Pons (tissue), 1 donor: ENCODE results near the gene UPK1A.
A peak's percentile ranks its signal among the peaks of the same experiment; 100 is the strongest.
"Not testable (repeated sequence)": the region's sequence is repeated elsewhere in the genome, so short reads cannot be mapped to it uniquely, and the experiment has no call there.

Source experiments
- DNase-seq: peaks from one replicate; pipeline ENCODE4 v3.0.0-alpha.2; 2016; ENCODE audit warnings: low spot score

UPK1A gene

DNA sequence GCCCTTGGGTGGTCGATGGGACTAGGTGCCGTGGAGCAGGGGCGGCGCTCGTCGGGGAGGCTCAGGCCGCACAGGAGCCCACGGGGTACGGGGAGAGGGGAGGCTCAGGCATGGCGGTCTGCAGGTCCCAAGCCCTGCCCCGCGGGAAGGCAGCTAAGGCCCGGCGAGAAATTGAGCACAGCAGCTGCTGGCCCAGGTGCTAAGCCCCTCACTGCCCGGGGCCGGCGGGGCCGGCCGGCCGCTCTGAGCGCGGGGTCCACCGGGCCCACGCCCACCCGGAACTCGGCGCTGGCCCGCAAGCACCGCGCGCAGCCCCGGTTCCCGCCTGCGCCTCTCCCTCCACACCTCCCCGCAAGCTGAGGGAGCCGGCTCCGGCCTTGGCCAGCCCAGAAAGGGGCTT, 24.8 kb downstream of the UPK1A start:
- DNase-seq, result not testable (repeated sequence)

DNA sequence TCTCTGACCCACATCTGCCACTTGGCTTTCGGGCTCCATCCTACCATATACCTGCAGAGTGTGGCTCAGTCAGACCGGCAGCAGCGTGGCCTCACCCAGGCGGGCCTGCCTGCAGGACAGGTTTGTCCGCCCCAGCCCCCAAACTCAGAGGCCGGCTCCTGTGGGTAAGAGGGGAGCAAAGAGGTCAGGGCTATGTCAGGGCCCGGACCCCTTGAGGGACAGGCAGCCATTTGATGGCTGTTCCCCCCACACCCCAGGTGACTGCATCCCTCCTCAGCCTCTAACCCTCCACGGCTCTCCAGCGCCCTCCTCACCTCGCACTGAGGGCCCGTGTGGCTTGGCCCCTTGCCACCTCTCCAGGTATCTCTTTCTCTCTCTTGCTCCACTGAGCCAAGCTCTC, 25.7 kb downstream of the UPK1A start:
- no peak for DNase-seq

DNA sequence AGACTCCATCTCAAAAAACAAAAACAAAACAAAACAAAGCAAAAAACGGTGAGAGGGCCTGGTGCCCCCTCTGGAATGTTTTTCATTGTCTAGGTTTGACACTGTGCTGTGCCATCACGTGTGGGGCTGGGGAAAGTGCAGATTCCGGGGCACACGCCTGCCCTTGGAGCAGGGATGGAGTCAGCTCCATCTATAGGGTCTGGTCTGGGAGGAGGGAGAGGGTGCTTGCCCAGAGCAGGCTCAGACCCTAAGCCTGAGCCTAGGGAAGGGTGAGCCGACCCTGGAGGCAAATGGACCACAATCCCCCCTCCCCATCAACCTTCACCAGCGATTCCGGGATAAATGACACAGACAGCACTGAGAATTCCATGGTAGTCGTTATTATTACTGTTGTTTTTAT, 27.1 kb downstream of the UPK1A start:
- DNase-seq, result no peak

DNA sequence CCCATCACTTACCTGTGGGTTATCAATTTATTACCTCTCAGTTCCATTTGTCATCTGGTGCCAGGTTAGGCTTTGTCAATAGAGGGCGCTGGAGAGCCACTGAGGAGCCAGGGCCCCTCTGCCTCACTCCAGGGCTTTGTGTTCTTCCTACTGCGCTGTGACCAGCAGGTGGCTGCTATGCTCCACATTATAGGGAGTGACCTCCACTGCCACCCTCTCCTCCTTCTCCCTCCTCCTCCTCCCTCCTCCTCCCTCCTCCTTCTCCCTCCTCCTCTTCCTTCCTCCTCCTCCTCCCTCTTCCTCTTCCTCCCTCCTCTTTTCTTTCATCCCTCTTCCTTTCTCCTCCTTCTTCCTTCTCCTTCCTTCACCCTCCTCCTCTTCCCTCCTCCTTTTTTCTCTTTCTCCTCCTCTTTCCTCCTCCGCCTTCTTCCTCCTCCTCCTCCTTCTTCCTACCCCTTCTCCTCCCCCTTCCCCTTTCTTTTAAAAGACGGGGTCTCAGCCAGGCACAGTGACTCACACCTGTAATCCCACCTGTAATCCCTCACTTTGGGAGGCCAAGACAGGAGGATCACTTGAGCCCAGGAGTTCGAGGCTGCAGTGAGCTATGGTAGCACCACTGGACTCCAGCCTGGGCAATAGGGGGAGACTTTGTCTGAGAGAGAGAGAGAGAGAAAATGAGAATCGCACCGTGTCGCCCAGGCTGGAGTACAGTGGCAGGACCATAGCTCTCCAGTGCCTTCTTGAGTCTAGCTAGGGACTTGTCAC, 27.7 kb downstream of the UPK1A start:
- DNase-seq, result peak; percentile 94

DNA sequence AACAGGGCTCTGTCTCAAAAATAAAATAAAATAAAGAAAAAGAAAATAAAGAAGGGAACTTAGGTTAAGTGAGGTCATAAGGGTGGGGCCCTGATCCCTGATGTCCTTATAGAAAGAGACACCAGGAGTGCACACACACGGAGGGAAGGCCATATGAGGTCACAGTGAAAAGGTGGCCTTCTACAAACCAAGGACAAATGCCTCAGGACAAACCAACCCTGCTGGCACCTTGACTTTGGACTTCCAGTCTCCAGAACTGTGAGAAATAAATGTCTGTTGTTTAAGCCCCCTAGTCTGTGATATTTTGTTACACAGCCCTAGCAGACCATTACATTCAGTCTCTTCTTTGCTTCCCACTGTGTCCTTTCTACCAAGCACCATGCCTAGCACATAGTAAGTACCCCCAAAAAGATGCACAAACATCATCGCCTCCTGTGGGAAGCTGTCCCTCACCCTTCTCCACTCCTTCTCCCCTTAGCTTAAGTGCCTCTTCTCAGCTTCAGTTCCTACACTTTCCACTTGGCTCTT, 29.6 kb downstream of the UPK1A start:
- DNase-seq, result no peak

DNA sequence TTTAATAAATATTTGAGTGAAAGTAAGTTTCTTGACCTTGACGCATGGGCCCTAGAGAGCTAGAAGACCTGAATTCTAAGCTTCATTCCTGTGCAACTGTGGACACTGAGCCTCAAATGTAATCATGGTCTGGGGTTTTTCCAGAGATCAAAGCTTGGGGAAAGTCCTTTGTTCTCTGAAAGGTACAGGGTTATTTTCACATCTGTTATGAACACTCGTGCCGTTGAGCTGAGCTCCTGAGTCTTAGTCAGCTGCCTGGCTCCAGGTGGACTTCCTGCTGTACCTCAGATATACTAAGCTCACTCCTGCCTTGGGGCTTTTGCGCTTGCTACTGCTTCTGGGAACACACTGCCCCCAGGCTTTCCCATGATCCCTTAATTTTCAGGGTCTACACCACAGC, 30.5 kb downstream of the UPK1A start:
- no peak for DNase-seq

DNA sequence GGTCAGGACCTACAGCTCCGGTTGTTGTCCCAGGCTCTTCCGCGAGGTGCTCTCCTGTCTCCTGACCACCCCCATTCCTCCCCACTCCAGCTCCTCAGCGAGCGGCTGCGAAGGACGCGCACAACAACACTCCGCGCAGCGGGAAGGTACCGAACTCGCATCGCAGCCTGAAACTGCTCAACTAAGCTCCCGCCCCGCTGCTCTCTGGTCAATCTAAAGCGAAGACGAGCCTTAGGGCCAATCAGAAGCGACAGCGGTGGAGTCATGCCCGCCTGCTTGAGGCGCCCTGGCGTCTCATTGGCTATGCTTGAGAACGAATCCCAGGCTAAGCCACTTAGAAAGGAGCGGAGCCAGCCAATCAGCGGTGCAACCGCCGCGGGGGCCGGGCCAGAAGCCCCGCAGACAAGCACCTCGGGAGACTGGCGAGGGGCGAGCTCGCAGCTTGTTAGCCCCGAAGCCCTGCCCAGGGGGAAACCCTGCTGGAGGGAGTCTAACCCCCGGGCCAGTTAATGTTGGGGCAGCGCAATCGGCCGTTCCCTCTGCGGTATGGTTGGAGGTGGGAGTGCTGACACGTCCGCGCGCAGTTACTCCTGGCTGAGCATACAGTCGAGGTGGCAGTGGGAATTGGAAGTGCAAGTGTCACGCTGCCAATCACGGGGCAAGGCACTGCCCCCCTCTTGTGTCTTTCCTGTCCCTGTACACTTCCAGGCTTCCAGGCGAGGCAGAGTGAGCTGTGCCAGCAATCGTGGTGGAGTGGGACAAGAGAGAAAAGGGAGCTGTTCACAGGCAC, 36.1 kb downstream of the UPK1A start:
- DNase-seq, result peak; percentile 99

DNA sequence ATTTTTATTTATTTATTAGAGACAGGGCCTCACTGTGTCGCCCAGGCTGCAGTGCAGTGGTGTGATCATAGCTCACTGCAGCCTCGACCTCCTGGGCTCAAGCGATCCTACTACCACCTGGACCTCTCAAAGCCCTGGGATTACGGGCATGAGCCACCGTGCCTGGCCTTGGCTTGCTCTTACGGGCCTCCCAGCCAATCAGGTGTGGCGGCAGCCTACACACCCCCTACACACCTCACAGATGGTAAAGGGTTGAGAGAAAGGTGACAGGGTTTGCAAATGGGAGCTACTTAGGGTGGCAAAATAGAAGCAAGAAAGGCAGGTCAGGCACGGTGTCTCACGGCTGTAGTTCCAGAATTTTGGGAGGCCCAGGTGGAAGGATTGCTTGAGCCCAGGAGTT, 37.0 kb downstream of the UPK1A start:
- no peak for DNase-seq

DNA sequence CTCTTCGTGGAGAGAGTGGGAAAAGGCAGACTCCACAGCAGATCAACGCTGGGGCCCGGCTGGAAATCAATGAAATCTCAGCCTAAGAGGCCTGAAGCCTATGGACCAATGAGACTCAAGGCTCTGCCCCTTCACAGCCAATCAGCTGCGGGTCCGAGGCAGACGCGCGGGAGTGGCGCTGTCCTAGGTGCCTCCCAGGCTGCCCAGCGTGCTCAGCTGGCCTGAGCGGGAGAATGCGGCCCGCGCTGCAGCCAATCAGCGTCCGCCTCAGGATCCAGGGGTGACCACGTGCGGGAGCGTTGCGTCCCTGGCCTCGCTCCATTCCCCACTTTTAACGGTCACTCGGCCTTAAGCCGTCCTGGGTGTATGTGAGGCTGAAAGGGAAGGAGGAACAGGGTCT, 37.9 kb downstream of the UPK1A start, which contains the start of gene ZBTB32:
TSS of gene ZBTB32 (plus strand) at position 341 of the 400 bp plus-strand sequence. CDS start 10,069 bp downstream, outside the sequence.
- DNase-seq, result no peak

DNA sequence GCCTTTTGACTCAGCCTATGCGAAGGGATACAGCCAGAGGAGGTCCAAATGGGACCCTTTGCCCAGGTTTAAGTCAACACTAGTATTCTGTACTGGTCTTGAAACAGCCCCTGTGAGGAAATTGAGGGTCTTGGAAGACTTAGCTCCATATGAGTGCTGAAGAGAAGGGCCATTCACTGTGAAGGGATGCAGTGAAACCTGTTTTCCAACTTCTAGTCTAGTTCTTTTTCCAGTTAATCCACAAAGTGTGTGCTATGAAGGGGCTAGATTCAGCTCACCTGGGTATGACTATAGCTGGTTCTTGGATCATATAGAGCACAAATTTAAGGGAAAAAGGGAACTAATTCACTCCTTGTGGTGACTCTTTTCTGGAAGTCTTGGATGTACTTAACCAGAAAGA, 42.1 kb downstream of the UPK1A start:
- no peak for DNase-seq

DNA sequence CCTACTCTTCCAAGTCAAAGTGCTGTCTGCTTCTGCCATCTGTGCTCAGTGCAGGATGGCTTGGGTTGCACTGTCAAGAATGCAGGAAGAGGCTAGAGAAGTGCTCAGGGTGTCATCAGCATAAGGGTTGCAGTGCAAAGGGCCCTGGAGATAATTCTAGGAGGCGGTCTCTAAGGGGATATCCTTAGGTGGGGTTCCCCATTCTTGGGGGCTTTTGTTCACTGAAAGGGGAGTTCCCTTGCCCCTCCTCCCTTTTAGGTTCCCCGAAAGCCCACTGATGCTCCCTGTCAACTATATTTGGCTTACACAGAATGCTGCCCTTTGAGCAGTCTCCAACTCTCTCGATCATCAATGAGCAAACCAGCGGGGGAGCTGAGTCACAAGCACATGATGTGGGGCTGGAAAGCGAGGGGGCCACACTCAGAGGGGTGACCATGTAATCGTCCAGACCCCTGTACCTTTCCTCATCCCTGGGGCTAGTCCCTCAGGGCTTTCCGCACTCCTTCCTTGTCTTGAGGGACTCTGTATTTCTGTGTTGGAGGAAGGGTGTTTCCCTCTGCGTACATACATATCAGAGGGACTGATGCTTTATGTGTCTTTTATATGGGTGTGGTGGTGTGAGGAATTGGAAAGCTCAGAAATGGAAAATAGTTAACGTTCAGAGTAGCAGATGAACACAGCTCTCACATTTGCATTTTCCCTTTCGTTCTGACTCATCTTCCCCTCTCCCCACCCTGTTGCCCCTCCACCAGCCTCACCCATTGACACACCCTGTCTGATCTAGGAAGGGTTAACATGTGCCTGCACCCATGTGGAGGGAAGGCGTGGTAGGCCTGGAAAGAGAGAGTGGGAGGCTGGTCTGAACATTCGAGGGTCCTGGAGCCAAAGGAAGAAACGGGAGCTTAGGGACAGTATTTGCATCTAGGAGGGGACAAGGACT, 44.7 kb downstream of the UPK1A start:
- DNase-seq, result no peak

DNA sequence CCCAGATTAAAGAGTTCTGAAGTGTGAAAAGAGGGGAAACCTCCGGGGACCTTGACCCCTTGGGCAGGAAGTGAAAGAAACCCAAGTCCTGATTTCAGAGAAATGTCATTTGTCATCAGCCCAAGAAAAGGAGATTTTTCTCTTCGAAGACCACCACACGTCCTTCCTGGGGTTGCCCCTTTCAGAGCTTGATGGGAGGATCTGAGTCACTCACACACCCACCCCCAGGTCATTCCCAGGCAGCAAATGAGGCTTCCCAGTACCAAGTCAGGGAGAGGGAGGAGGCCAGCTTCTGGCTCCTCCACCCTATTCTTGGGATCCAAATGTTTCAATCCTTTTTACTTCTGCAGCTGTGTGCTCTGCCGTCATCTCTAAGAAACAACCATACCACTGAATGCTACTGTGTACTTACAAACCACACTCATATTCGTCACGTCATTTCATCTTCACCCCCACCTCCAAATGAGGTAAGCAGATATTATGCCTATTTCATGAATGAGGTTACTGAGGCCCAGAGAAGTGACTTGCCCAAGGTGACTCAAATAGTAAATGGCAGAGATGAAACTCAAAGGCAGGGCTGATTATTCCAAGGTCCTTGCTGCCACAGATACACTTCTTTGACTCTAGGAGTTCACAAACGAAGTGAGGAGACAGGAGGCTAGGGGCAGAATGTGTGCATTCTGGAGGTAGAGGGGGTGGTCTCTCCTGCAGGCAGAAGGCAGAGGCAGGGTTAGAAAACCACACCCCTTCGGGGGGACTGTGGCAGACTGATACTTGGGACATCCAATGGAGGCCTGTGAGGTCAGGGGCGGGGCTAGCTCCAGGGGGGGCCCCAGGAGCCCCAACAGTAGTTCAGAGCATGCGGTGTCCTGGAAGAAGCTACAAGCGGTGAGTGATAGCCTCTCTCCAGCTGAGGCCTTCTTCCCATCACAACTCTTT, 46.5 kb downstream of the UPK1A start:
- no peak for DNase-seq

DNA sequence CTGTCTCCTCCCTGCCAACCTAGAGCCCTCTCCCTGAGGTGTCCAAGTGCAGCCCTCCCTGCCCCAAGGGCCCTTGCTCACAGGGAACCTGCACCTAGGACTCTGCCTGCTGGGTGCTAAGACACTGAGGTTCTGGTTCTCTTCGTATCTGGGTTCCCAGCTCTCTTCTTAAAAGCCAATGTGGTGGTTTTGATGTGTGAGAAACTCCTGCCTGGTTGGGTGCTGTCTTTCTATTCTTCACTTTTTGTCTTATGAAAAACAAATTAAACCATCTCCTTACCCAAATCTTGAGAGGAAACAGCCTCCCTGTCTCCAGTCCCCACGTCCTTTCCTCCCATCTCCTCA, 47.2 kb downstream of the UPK1A start:
- DNase-seq, result no peak

DNA sequence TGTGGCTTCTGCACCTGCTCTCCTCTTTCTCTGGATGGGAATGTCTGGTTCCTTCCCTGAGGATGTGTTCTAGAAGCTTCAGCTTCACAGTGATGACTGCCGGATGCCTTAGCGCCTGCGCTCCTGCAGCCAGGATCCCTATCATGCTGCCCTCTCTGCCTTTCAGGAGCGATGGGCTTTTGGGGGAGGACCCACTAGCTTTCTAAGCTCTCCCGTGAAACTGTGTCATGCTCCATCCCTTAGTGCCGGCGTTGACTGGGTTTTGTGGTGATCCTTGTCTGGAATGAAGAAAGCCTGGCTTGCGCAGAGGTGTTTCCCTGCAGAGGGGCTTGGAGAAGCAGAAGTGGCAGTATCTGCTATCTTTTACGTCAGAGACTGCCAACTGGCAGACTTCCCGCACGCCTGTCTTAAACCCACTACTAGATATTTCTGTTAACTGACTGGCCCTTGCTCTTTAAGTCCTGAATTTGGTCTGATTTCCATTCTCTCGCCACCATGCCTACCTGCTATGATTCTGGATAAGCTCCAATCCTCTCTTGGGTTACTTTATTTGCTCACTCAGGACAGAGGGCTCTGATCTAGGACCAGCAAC, 47.7 kb downstream of the UPK1A start:
- no peak for DNase-seq

DNA sequence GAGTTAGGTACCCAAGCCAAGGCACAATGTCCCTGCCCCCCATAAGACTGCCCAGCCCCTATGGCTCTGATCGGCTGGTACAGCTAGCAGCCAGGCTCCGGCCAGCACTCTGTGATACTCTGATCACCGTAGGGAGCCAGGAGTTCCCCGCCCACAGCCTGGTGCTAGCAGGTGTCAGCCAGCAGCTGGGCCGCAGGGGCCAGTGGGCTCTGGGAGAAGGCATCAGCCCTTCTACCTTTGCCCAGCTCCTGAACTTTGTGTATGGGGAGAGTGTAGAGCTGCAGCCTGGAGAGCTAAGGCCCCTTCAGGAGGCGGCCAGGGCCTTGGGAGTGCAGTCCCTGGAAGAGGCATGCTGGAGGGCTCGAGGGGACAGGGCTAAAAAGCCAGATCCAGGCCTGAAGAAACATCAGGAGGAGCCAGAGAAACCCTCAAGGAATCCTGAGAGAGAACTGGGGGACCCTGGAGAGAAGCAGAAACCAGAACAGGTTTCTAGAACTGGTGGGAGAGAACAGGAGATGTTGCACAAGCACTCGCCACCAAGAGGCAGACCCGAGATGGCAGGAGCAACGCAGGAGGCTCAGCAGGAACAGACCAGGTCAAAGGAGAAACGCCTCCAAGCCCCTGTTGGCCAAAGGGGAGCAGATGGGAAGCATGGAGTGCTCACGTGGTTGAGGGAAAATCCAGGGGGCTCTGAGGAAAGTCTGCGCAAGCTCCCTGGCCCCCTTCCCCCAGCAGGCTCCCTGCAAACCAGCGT, 48.5 kb downstream of the UPK1A start:
- no peak for DNase-seq

DNA sequence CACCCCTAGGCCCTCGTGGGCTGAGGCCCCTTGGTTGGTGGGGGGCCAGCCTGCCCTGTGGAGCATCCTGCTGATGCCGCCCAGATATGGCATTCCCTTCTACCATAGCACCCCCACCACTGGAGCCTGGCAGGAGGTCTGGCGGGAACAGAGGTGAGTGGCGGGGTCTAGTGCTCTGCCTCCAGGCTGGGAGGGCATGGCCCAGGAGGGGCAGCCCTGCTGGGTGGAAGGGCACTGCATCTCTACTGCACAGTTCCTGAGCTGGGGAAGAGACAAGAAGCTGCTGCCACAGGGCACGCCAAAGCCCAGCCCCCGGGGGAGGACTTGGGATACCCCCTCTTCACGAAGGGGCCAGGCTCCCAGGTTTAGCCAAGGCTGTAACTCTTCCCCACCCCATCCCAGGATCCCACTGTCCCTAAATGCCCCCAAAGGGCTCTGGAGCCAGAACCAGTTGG, 49.1 kb downstream of the UPK1A start:
- DNase-seq, result no peak

DNA sequence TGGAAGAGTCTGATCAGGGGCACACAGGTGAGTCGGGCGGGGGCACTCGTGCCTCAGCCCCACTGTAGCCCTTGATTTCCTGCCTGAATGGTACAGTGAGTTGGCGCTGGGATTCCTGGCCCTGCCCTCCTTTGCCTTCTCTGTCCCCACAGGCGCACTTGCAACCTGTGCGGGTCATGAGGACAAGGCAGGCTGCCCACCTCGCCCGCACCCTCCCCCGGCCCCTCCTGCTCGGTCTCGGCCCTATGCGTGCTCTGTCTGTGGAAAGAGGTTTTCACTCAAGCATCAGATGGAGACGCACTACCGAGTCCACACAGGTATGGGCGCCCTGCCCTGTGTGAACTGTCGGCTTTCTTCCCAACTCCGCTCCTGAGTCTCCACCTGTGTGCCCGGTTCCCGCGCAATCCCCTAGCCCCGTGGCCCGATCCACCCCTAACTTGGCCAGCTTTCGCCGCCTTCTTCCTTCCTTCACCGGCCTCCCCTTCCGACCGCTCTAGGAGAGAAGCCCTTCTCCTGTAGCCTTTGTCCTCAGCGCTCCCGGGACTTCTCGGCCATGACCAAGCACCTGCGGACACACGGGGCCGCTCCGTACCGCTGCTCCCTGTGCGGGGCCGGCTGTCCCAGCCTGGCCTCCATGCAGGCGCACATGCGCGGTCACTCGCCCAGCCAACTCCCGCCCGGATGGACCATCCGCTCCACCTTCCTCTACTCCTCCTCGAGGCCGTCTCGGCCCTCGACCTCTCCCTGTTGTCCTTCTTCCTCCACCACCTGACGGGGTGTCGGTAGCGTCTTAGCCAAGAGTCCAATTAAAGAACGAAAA, 49.9 kb downstream of the UPK1A start:
- DNase-seq, result no peak

DNA sequence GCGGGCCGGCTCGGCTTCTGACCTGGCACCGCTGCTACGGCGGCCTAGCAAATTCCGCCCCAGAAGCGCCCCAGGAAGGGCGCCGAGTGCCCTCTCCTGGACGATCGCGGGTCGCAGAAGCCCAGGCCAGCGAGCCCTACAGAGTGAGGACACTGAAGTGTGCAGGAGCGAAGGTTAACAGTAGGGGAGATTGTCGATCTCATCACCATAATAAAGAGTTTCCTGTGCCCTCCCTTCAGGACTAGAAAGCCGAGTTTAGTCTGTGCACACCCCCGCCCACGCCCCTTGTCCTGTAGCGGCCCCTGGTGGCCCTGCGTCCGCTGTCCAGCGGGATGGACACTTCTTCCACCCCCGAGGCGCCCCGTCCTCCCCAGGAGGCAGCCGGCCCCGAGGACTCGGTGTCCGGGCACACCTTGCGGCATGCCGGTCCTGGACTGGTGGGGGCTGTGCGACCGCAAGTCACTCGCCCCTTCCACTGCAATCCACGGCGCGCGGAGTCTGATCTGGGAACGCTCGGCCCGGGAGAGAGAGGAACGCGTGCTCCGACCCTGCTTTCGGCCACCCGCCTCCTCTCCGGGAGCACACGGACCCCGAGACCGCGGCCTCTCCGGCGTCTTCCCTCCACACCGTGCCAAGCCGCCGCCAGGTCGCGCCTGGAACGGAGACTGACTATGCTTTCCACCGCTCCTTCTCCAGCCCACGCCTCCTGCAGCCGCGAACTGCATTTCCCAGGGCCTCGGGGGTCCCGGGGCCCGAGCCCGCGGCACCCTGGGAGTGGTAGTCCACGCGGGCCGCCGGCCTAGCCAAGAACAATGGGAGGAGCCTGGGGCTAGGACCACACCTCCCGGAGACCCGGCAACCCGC, 50.7 kb downstream of the UPK1A start:
- peak; percentile 94 for DNase-seq
